SK-N-SH (cell line): ENCODE results near the gene ST6GALNAC2. TPM values are rescaled to one million over a fixed set of nuclear protein-coding genes. Genes with fewer than 3 reads are reported as not detected.

ENCODE experiments used
- CTCF ChIA-PET: fragments of 300-600, 350-600 bp; formaldehyde crosslinking; extraction: SDS; loops from one replicate; lab custom pipeline; 2021; lab: Yijun Ruan, JAX
- POLR2A ChIA-PET: fragments of 350-600 bp; sonication (Branson Sonifier 250); formaldehyde crosslinking; extraction: SDS; loops from one replicate; lab custom pipeline; 2020; ENCODE audit warnings: antibody characterized with exemption, inconsistent platforms; lab: Yijun Ruan, JAX
- DNase-seq: peaks from one replicate; pipeline ENCODE4 v3.0.0; 2012
- H2AFZ ChIP-seq: fragments of 200-600 bp; sonication (generic); 2 replicates; pipeline ENCODE4 v1.8.1; 2016; ENCODE audit warnings: antibody characterized with exemption, mild to moderate bottlenecking, low read depth
- H3F3A ChIP-seq: fragments of 200-600 bp; sonication (generic); replicated peaks from 2 replicates; pipeline ENCODE3; 2016; ENCODE audit warnings: antibody characterized with exemption, mild to moderate bottlenecking; ENCODE audit not compliant: insufficient read depth
- H3K27ac ChIP-seq, 2 experiments: fragments of 200-500 bp in 1 of 2; fragments of 200-600 bp in 1 of 2; sonication (Bioruptor generic) in 1 of 2; sonication (generic), shearing (Covaris generic) in 1 of 2; 2 replicates each; pipeline versions ENCODE4 v1.5.1 to v1.6.1; 2014 to 2016; ENCODE audit warnings: low read depth in 2 of 2, inconsistent platforms in 1 of 2, low read length in 1 of 2, mild to moderate bottlenecking in 1 of 2, mixed read lengths in 1 of 2
- H3K27me3 ChIP-seq: fragments of 200-600 bp; sonication (generic), shearing (Covaris generic); 2 replicates; pipeline ENCODE4 v1.6.1; 2016; ENCODE audit warnings: mixed run types; ENCODE audit not compliant: insufficient read depth
- H3K36me3 ChIP-seq, 2 experiments: fragments of 200-500 bp in 1 of 2; fragments of 200-600 bp in 1 of 2; sonication (Bioruptor generic) in 1 of 2; sonication (generic) in 1 of 2; replicated peaks in 1 of 2; 2 replicates each; pipeline versions ENCODE3 to v1.5.1; 2014 to 2016; ENCODE audit warnings: low read length in 1 of 2, mild to moderate bottlenecking in 1 of 2; ENCODE audit not compliant: insufficient read depth in 2 of 2, control insufficient read depth in 1 of 2
- H3K4me1 ChIP-seq, 2 experiments: fragments of 200-500 bp in 1 of 2; fragments of 200-600 bp in 1 of 2; sonication (Bioruptor generic) in 1 of 2; sonication (generic), shearing (Covaris generic) in 1 of 2; 2 replicates each; pipeline versions ENCODE4 v1.5.1 to v1.6.1; 2014 to 2016; ENCODE audit warnings: low read depth in 1 of 2, low read length in 1 of 2, mixed run types in 1 of 2; ENCODE audit not compliant: insufficient read depth in 2 of 2, control insufficient read depth in 1 of 2
- H3K4me2 ChIP-seq: fragments of 200-600 bp; sonication (generic), shearing (Covaris generic); 2 replicates; pipeline ENCODE4 v1.6.1; 2017; ENCODE audit warnings: mixed run types
- H3K4me3 ChIP-seq, 2 experiments: fragments of 200-500 bp in 1 of 2; fragments of 200-600 bp in 1 of 2; sonication (Bioruptor generic) in 1 of 2; sonication (generic), shearing (Covaris generic) in 1 of 2; 2 replicates each; pipeline versions ENCODE4 v1.5.1 to v1.8.1; 2014 to 2016; ENCODE audit warnings: low read depth in 2 of 2, inconsistent platforms in 1 of 2, low read length in 1 of 2, mild to moderate bottlenecking in 1 of 2, mixed read lengths in 1 of 2, moderate library complexity in 1 of 2
- H3K79me2 ChIP-seq: fragments of 200-600 bp; sonication (generic); 2 replicates; pipeline ENCODE4 v1.8.1; 2017; ENCODE audit warnings: mild to moderate bottlenecking; ENCODE audit not compliant: insufficient read depth
- H3K9ac ChIP-seq: fragments of 200-600 bp; sonication (generic); 2 replicates; pipeline ENCODE4 v1.6.1; 2017; ENCODE audit warnings: mixed run types
- H3K9me2 ChIP-seq: fragments of 200-600 bp; sonication (generic); 2 replicates; pipeline ENCODE4 v1.6.1; 2017; ENCODE audit warnings: mixed run types
- H3K9me3 ChIP-seq: fragments of 200-600 bp; sonication (generic); 2 replicates; pipeline ENCODE4 v1.6.1; 2017; ENCODE audit warnings: mixed run types, mild to moderate bottlenecking, moderate library complexity
- H4K20me1 ChIP-seq: fragments of 200-600 bp; sonication (generic); 2 replicates; pipeline ENCODE4 v1.6.1; 2017; ENCODE audit warnings: mild to moderate bottlenecking, mixed run types; ENCODE audit not compliant: insufficient read depth
- GATA2 ChIP-seq: sonication (generic); formaldehyde crosslinking; IDR thresholded peaks from 2 replicates; pipeline ENCODE4 v1.5.0; 2020; ENCODE audit warnings: mild to moderate bottlenecking, missing genetic modification reagents
- NRF1 ChIP-seq: IDR thresholded peaks from 2 replicates; pipeline ENCODE4 v1.6.1; 2012; ENCODE audit warnings: low read depth, mild to moderate bottlenecking, low read length
- RAD21 ChIP-seq: IDR thresholded peaks from 2 replicates; pipeline ENCODE4 v1.6.1; 2012; ENCODE audit warnings: mild to moderate bottlenecking, low read length
- SIN3A ChIP-seq: IDR thresholded peaks from 2 replicates; pipeline ENCODE4 v1.6.1; 2012; ENCODE audit warnings: low read depth, mild to moderate bottlenecking, low read length, moderate library complexity, borderline replicate concordance
- SMC3 ChIP-seq: IDR thresholded peaks from 2 replicates; pipeline ENCODE4 v1.6.1; 2012; ENCODE audit warnings: low read depth, low read length, improper control_type of control experiment
- TCF12 ChIP-seq: IDR thresholded peaks from 2 replicates; pipeline ENCODE4 v1.4.0; 2012
- TEAD4 ChIP-seq: IDR thresholded peaks from 2 replicates; pipeline ENCODE4 v1.4.0; 2012; ENCODE audit warnings: mild to moderate bottlenecking, borderline replicate concordance; ENCODE audit not compliant: insufficient read depth
- WGBS: methylation state at CpG from one replicate; pipeline ENCODE4 v1.1.6; 2017; ENCODE audit warnings: low lambda C conversion rate; 5-methylcytosine and 5-hydroxymethylcytosine counted together
- polyA plus RNA-seq, 3 experiments: library from polyadenylated mRNA; depleted of rRNA; stranded (reverse); fragments of >200 nt; gene quantifications; 2 replicates each; pipeline ENCODE4 v1.2.3, GENCODE V29; 2012
- TF ChIP-seq, protein P1 (sequence below): IDR thresholded peaks from 2 replicates; pipeline ENCODE4 v1.4.0; 2012; ENCODE audit warnings: low read depth, borderline replicate concordance
- TF ChIP-seq, protein P2 (sequence below): IDR thresholded peaks from 2 replicates; pipeline ENCODE4 v1.4.0; 2012; ENCODE audit warnings: low read depth
- TF ChIP-seq, protein P3 (sequence below): IDR thresholded peaks from 2 replicates; pipeline ENCODE4 v1.6.1; 2012; ENCODE audit warnings: mild to moderate bottlenecking, low read depth, low read length, moderate library complexity
- TF ChIP-seq, protein P4 (sequence below): fragments of 150-350 bp; IDR thresholded peaks from 2 replicates; pipeline ENCODE4 v1.6.1; 2016; ENCODE audit warnings: mild to moderate bottlenecking, low read depth, low read length

Gene ST6GALNAC2
- polyA plus RNA-seq, 1 of the 3 experiments (the other 2 are of a cell fraction) = 0.94 TPM

DNA sequence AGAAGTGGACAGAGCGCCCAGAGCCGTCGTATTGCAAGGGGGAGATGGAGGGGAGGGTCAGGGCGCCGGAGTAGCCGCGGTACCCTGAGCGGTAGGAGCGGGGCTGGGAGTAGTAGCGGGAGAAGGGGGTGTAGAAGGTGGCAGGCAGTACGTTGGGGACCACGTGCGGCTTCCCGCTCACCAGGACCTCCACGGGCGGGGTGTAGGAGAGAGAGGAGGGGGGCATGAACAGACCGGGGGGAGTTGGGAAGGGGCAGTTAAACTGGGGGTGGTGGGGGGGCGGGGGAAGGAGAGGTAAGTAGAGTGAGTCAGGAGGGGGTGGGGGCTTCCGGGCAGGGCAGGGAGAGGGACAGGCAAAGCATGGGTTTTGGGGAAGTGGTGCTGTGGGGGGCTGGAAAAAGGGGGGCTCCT, 16.8 kb downstream of the ST6GALNAC2 start:
- H4K20me1 ChIP-seq = peaks cover 28% of the 10 kb centered on the region
- DNase-seq = peak; percentile 58
- H3K4me1 ChIP-seq = peaks cover 0 to 7% of the 10 kb centered on the region in 2 experiments; a peak in 1 of 4 replicates
- H2AFZ ChIP-seq = no peak overlapping the region
- no peak overlapping the region for H3K27ac ChIP-seq
- H3K79me2 ChIP-seq = peaks cover 7% of the 10 kb centered on the region; the same call in 1 of the 2 replicates
- no peak overlapping the region for H3K9ac ChIP-seq
- no peaks in the 10 kb centered on the region for H3K9me2 ChIP-seq
- no peak overlapping the region for H3K4me2 ChIP-seq
- H3K4me3 ChIP-seq = no peak overlapping the region
- WGBS = 91% methylated on average over 19 of the region's 19 CpGs
- H3K36me3 ChIP-seq = peaks cover 13 to 25% of the 10 kb centered on the region in 2 experiments
- H3K9me3 ChIP-seq = no peaks in the 10 kb centered on the region
- no peaks in the 10 kb centered on the region for H3K27me3 ChIP-seq
- no peak for TF ChIP-seq TEAD4
- TF ChIP-seq, protein P1, sequence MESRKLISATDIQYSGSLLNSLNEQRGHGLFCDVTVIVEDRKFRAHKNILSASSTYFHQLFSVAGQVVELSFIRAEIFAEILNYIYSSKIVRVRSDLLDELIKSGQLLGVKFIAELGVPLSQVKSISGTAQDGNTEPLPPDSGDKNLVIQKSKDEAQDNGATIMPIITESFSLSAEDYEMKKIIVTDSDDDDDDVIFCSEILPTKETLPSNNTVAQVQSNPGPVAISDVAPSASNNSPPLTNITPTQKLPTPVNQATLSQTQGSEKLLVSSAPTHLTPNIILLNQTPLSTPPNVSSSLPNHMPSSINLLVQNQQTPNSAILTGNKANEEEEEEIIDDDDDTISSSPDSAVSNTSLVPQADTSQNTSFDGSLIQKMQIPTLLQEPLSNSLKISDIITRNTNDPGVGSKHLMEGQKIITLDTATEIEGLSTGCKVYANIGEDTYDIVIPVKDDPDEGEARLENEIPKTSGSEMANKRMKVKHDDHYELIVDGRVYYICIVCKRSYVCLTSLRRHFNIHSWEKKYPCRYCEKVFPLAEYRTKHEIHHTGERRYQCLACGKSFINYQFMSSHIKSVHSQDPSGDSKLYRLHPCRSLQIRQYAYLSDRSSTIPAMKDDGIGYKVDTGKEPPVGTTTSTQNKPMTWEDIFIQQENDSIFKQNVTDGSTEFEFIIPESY = 0 out of 2 replicates have a peak, but pooled peaks have one; percentile 19
- TF ChIP-seq, all 33 proteins: peak for 1
- ChIA-PET CTCF (interaction anchor here (0.7 to 8.8 kb wide), 5 partner anchors 9 to 113 kb away, joined by 3 to 89 read pairs (median 5); no protein-coding TSS in a partner anchor), POLR2A (interaction anchor here (3.3 kb wide), 1 partner anchor 11 kb away, joined by 20 read pairs; no protein-coding TSS in a partner anchor)
- peaks cover 29% of the 10 kb centered on the region for H3F3A ChIP-seq

DNA sequence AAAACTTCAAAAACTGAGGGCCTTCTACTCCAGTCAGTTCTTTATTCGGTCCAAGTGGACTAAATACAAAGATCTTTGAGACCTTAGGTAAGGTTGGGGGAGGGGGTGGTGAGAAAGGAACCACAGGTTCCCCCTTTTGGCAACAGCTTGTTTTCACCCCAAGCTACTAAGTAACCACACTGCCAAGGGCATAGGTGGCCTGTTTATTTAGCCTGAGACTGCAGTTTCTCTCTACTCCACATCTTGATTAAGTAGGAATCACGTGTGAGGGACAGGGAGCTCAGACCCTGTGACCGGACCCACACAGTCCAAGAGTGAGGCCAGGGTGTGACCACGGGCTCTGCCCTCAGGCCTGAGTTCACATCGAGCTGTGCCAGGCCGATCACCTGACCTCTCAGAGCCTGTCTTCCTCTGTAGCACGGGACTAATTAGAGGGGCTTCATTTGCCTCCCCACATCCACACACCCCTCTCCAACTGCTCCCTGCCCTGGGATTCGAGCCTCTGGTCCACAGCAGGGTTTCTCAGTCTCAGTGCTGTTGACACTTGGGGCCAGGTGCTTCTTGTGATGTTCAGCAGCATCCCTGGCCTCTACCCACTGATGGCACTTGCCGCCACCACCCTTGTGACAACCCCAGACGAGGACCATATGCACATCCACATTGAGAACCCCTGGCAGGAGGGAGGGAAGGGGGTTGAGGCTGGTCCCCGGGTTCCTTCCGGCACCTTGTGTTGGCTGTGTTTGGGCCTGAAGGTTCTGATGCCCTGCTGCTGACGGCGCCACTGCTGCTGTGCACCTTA, 17.8 kb downstream of the ST6GALNAC2 start:
- Histone ChIP-seq H3K4me3 (no peak overlapping the region), H3F3A (peaks cover 29% of the 10 kb centered on the region), H3K9ac (no peak overlapping the region), H3K4me2 (no peak overlapping the region), H2AFZ (no peak overlapping the region), H4K20me1 (peaks cover 31% of the 10 kb centered on the region), H3K27ac (no peak overlapping the region; a peak in 1 of 4 replicates), H3K79me2 (peaks cover 7% of the 10 kb centered on the region; the same call in 1 of the 2 replicates), H3K27me3 (no peaks in the 10 kb centered on the region), H3K9me2 (no peaks in the 10 kb centered on the region), H3K9me3 (no peaks in the 10 kb centered on the region), H3K36me3 (peaks cover 16 to 25% of the 10 kb centered on the region in 2 experiments), H3K4me1 (peaks cover 1 to 8% of the 10 kb centered on the region in 2 experiments; a peak in 2 of 4 replicates)
- ChIA-PET CTCF (interaction anchor here (0.6 to 8.8 kb wide), 10 partner anchors 8 to 147 kb away, joined by 3 to 89 read pairs (median 4); no protein-coding TSS in a partner anchor), POLR2A (interaction anchor here (0.6 to 3.3 kb wide), 5 partner anchors 10 to 319 kb away, joined by 3 to 20 read pairs (median 4); partner anchors contain the start of gene ST6GALNAC2)
- TF ChIP-seq TCF12 (no peak), RAD21 (no peak), NRF1 (no peak), SMC3 (no peak), GATA2 (no peak), SIN3A (no peak), TEAD4 (no peak)
- TF ChIP-seq, protein P2, sequence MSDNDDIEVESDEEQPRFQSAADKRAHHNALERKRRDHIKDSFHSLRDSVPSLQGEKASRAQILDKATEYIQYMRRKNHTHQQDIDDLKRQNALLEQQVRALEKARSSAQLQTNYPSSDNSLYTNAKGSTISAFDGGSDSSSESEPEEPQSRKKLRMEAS = no peak
- TF ChIP-seq, protein P3, sequence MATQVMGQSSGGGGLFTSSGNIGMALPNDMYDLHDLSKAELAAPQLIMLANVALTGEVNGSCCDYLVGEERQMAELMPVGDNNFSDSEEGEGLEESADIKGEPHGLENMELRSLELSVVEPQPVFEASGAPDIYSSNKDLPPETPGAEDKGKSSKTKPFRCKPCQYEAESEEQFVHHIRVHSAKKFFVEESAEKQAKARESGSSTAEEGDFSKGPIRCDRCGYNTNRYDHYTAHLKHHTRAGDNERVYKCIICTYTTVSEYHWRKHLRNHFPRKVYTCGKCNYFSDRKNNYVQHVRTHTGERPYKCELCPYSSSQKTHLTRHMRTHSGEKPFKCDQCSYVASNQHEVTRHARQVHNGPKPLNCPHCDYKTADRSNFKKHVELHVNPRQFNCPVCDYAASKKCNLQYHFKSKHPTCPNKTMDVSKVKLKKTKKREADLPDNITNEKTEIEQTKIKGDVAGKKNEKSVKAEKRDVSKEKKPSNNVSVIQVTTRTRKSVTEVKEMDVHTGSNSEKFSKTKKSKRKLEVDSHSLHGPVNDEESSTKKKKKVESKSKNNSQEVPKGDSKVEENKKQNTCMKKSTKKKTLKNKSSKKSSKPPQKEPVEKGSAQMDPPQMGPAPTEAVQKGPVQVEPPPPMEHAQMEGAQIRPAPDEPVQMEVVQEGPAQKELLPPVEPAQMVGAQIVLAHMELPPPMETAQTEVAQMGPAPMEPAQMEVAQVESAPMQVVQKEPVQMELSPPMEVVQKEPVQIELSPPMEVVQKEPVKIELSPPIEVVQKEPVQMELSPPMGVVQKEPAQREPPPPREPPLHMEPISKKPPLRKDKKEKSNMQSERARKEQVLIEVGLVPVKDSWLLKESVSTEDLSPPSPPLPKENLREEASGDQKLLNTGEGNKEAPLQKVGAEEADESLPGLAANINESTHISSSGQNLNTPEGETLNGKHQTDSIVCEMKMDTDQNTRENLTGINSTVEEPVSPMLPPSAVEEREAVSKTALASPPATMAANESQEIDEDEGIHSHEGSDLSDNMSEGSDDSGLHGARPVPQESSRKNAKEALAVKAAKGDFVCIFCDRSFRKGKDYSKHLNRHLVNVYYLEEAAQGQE = no peak
- TF ChIP-seq, protein P4, sequence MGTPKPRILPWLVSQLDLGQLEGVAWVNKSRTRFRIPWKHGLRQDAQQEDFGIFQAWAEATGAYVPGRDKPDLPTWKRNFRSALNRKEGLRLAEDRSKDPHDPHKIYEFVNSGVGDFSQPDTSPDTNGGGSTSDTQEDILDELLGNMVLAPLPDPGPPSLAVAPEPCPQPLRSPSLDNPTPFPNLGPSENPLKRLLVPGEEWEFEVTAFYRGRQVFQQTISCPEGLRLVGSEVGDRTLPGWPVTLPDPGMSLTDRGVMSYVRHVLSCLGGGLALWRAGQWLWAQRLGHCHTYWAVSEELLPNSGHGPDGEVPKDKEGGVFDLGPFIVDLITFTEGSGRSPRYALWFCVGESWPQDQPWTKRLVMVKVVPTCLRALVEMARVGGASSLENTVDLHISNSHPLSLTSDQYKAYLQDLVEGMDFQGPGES = no peak
- DNase-seq = peak; percentile 45
- WGBS = 81% methylated on average over 14 of the region's 14 CpGs
